HepG2 (cell line): ENCODE measurements around the gene GNB3. TPM values are rescaled to one million over a fixed set of nuclear protein-coding genes. Genes with fewer than 3 reads are reported as not detected.
A peak's percentile ranks its signal among the peaks of the same experiment; 100 is the strongest.

ENCODE experiments used
- AGO1 ChIP-seq: fragments of 200-400 bp; formaldehyde crosslinking; IDR thresholded peaks from 2 replicates; pipeline ENCODE4 v1.6.1; 2017; ENCODE audit warnings: mild to moderate bottlenecking, low read depth, low read length, moderate library complexity; ENCODE audit not compliant: poor library complexity, severe bottlenecking
- HDAC1 ChIP-seq: sonication (generic); formaldehyde crosslinking; IDR thresholded peaks from 2 replicates; pipeline ENCODE4 v1.5.1; 2020; ENCODE audit warnings: mild to moderate bottlenecking, missing genetic modification reagents
- HINFP ChIP-seq: sonication (generic); formaldehyde crosslinking; IDR thresholded peaks from 2 replicates; pipeline ENCODE4 v1.4.0; 2020; ENCODE audit warnings: low read depth, mild to moderate bottlenecking, missing genetic modification reagents
- HMGXB3 ChIP-seq: sonication (generic); formaldehyde crosslinking; IDR thresholded peaks from 2 replicates; pipeline ENCODE4 v1.4.0; 2020; ENCODE audit warnings: missing genetic modification reagents, borderline replicate concordance
- NAIF1 ChIP-seq: sonication (generic); formaldehyde crosslinking; IDR thresholded peaks from 2 replicates; pipeline ENCODE4 v1.5.0; 2020; ENCODE audit warnings: mild to moderate bottlenecking, missing genetic modification reagents, borderline replicate concordance
- NR2F6 ChIP-seq, 2 experiments: IDR thresholded peaks; 2 replicates each; pipeline ENCODE4 v1.6.1; 2016; ENCODE audit warnings: antibody characterized with exemption in 1 of 2, mild to moderate bottlenecking in 1 of 2
- TRIM22 ChIP-seq: fragments of 450-650 bp; IDR thresholded peaks from 2 replicates; pipeline ENCODE4 v1.6.1; 2017
- YEATS2 ChIP-seq: sonication (generic); formaldehyde crosslinking; IDR thresholded peaks from 2 replicates; pipeline ENCODE4 v1.4.0; 2020; ENCODE audit warnings: missing genetic modification reagents, borderline replicate concordance
- ZNF264 ChIP-seq: sonication (generic); formaldehyde crosslinking; IDR thresholded peaks from 2 replicates; pipeline ENCODE4 v1.4.0; 2020; ENCODE audit warnings: missing genetic modification reagents
- ZNF318 ChIP-seq: sonication (generic); formaldehyde crosslinking; IDR thresholded peaks from 2 replicates; pipeline ENCODE4 v1.4.0; 2020; ENCODE audit warnings: mild to moderate bottlenecking, missing genetic modification reagents
- polyA plus RNA-seq, 8 experiments: library from polyadenylated mRNA; depleted of rRNA in 3 of 8; stranded (reverse) in 7 of 8; unstranded in 1 of 8; fragments of >200 nt; fragmentation: Illumina TruSeq in 4 of 8; extraction: Trizol in 4 of 8; gene quantifications; 2 replicates each; pipeline versions ENCODE4 v1.2.1 to v1.2.3, GENCODE V29; 2011 to 2016; ENCODE audit warnings: low read depth in 4 of 8, missing spikeins in 1 of 8, mixed read lengths in 1 of 8; ENCODE audit not compliant: insufficient read depth in 1 of 8
- total RNA-seq, 5 experiments: library from RNA; depleted of rRNA; stranded (reverse); fragments of >200 nt; fragmentation: Illumina TruSeq; extraction: Trizol; gene quantifications; 2 replicates each; pipeline ENCODE4 v1.2.3, GENCODE V29; 2016; ENCODE audit warnings: low read depth in 1 of 5

Gene GNB3
- total and polyA plus RNA-seq, 2 of the 13 experiments (the other 11 are each of a cell fraction or from before 2014, with no cell fraction given), result 1.3 to 3.6 TPM

- no peak for TF ChIP-seq ZNF318 (CRISPR knock-in tag)
- 0 out of 2 replicates have a peak, but pooled peaks have one; percentile 37 for TF ChIP-seq NR2F6 (IDR thresholded peaks at IDR 0.05)
- peak; percentile 55 for TF ChIP-seq NR2F6 (CRISPR knock-in tag; IDR thresholded peaks at IDR 0.05)
- peak; percentile 93 for TF ChIP-seq AGO1
- TF ChIP-seq NAIF1 (CRISPR knock-in tag), result no peak; the same call in 1 of the 2 replicates
- peak; percentile 45; the same call in 1 of the 2 replicates for TF ChIP-seq HDAC1 (CRISPR knock-in tag)
- no peak for TF ChIP-seq HINFP (CRISPR knock-in tag)
- TF ChIP-seq YEATS2 (CRISPR knock-in tag), result peak; percentile 53; the same call in 1 of the 2 replicates
- TF ChIP-seq ZNF264 (CRISPR knock-in tag), result no peak
- TF ChIP-seq HMGXB3 (CRISPR knock-in tag), result no peak; the same call in 1 of the 2 replicates
- no peak for TF ChIP-seq TRIM22
Observed at GRCh38 chr12:6873094-6874014, 32.6 kb downstream of the GNB3 start, which contains the start of gene SPSB2 (continued).
